ENCODE results near the gene FOXN1. TPM values are rescaled to one million over a fixed set of nuclear protein-coding genes. Genes with fewer than 3 reads are reported as not detected.

Gene FOXN1
- total and polyA plus RNA-seq, 2 of the 13 experiments (the other 11 are each of a cell fraction or from before 2014, with no cell fraction given), result 0.01 TPM; not detected in 1

DNA sequence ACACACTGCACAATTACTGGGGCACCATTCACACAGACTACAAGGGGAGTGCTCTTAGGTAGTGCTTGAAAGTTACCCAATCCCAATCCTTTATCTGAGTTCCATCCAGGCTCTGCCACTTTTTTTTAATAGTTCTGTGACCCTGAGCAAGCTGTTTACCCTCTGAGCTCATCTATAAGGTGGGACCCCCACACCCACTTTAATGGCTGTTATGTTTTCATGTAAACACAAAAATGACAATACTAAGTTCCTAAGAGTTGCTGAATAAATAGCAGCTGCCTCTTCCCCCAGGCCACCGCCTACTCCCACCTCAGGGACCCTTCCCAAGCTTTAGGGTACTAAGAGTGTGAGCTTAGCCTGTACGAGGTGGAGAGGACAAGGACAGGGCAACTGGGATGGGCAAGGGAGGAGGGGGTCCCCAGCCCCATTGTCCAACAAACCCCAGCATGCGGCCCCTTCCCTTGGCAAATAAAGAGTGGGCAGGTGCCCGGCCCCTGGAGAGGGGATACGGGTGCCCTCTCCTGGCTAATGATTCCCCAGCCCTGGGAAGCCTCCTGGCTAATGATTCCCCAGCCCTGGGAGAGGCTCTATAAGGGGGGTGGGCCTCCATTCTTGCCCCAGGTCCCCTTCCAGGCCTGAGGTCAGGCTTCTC lies 18.1 kb upstream of the FOXN1 start (continued):
- TF ChIP-seq, protein P1, sequence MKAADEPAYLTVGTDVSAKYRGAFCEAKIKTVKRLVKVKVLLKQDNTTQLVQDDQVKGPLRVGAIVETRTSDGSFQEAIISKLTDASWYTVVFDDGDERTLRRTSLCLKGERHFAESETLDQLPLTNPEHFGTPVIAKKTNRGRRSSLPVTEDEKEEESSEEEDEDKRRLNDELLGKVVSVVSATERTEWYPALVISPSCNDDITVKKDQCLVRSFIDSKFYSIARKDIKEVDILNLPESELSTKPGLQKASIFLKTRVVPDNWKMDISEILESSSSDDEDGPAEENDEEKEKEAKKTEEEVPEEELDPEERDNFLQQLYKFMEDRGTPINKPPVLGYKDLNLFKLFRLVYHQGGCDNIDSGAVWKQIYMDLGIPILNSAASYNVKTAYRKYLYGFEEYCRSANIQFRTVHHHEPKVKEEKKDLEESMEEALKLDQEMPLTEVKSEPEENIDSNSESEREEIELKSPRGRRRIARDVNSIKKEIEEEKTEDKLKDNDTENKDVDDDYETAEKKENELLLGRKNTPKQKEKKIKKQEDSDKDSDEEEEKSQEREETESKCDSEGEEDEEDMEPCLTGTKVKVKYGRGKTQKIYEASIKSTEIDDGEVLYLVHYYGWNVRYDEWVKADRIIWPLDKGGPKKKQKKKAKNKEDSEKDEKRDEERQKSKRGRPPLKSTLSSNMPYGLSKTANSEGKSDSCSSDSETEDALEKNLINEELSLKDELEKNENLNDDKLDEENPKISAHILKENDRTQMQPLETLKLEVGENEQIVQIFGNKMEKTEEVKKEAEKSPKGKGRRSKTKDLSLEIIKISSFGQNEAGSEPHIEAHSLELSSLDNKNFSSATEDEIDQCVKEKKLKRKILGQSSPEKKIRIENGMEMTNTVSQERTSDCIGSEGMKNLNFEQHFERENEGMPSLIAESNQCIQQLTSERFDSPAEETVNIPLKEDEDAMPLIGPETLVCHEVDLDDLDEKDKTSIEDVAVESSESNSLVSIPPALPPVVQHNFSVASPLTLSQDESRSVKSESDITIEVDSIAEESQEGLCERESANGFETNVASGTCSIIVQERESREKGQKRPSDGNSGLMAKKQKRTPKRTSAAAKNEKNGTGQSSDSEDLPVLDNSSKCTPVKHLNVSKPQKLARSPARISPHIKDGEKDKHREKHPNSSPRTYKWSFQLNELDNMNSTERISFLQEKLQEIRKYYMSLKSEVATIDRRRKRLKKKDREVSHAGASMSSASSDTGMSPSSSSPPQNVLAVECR (CRISPR knock-in tag; IDR thresholded peaks at IDR 0.05; ENCODE audit: borderline replicate concordance), result peak; percentile 27; the same call in 1 of the 2 replicates
- TF ChIP-seq, protein P2, sequence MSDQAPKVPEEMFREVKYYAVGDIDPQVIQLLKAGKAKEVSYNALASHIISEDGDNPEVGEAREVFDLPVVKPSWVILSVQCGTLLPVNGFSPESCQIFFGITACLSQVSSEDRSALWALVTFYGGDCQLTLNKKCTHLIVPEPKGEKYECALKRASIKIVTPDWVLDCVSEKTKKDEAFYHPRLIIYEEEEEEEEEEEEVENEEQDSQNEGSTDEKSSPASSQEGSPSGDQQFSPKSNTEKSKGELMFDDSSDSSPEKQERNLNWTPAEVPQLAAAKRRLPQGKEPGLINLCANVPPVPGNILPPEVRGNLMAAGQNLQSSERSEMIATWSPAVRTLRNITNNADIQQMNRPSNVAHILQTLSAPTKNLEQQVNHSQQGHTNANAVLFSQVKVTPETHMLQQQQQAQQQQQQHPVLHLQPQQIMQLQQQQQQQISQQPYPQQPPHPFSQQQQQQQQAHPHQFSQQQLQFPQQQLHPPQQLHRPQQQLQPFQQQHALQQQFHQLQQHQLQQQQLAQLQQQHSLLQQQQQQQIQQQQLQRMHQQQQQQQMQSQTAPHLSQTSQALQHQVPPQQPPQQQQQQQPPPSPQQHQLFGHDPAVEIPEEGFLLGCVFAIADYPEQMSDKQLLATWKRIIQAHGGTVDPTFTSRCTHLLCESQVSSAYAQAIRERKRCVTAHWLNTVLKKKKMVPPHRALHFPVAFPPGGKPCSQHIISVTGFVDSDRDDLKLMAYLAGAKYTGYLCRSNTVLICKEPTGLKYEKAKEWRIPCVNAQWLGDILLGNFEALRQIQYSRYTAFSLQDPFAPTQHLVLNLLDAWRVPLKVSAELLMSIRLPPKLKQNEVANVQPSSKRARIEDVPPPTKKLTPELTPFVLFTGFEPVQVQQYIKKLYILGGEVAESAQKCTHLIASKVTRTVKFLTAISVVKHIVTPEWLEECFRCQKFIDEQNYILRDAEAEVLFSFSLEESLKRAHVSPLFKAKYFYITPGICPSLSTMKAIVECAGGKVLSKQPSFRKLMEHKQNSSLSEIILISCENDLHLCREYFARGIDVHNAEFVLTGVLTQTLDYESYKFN (CRISPR knock-in tag; conservative IDR thresholded peaks at IDR 0.05), result peak; percentile 67
- TF ChIP-seq PAF1 (CRISPR knock-in tag; IDR thresholded peaks at IDR 0.05), result no peak
- TF ChIP-seq MED13 (CRISPR knock-in tag; IDR thresholded peaks at IDR 0.05), result no peak
- TF ChIP-seq ZNF816 (CRISPR knock-in tag; IDR thresholded peaks at IDR 0.05; ENCODE audit: borderline replicate concordance), result no peak
- TF ChIP-seq FOSL2 (CRISPR knock-in tag; IDR thresholded peaks at IDR 0.05), result no peak
- TF ChIP-seq ZNF552 (CRISPR knock-in tag; IDR thresholded peaks at IDR 0.05; ENCODE audit: borderline replicate concordance), result no peak
- peak; percentile 34 for TF ChIP-seq STAG1 (CRISPR knock-in tag; IDR thresholded peaks at IDR 0.05)
- TF ChIP-seq SALL1 (CRISPR knock-in tag; IDR thresholded peaks at IDR 0.05), result 0 out of 2 replicates have a peak, but pooled peaks have one; percentile 43
- TF ChIP-seq ZBTB1 (CRISPR knock-in tag; IDR thresholded peaks at IDR 0.05; ENCODE audit: borderline replicate concordance), result no peak
- TF ChIP-seq ZNF772 (CRISPR knock-in tag; IDR thresholded peaks at IDR 0.05), result peak; percentile 64; the same call in 1 of the 2 replicates
- TF ChIP-seq, protein P3, sequence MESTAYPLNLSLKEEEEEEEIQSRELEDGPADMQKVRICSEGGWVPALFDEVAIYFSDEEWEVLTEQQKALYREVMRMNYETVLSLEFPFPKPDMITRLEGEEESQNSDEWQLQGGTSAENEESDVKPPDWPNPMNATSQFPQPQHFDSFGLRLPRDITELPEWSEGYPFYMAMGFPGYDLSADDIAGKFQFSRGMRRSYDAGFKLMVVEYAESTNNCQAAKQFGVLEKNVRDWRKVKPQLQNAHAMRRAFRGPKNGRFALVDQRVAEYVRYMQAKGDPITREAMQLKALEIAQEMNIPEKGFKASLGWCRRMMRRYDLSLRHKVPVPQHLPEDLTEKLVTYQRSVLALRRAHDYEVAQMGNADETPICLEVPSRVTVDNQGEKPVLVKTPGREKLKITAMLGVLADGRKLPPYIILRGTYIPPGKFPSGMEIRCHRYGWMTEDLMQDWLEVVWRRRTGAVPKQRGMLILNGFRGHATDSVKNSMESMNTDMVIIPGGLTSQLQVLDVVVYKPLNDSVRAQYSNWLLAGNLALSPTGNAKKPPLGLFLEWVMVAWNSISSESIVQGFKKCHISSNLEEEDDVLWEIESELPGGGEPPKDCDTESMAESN (CRISPR knock-in tag; conservative IDR thresholded peaks at IDR 0.05), result no peak
- TF ChIP-seq ZNF788 (CRISPR knock-in tag; IDR thresholded peaks at IDR 0.05; ENCODE audit: borderline replicate concordance), result peak; percentile 42; the same call in 1 of the 2 replicates
- TF ChIP-seq, protein P4, sequence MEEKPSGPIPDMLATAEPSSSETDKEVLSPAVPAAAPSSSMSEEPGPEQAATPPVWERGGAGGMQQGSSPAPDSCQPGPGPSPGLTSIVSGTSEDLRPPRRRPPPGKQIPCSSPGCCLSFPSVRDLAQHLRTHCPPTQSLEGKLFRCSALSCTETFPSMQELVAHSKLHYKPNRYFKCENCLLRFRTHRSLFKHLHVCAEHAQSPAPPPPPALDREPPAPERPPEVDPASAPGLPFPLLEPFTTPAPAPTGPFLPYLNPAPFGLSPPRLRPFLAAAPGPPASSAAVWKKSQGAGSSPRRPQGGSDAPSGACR (CRISPR knock-in tag; IDR thresholded peaks at IDR 0.05), result 0 out of 2 replicates have a peak, but pooled peaks have one; percentile 19
- TF ChIP-seq, protein P5, sequence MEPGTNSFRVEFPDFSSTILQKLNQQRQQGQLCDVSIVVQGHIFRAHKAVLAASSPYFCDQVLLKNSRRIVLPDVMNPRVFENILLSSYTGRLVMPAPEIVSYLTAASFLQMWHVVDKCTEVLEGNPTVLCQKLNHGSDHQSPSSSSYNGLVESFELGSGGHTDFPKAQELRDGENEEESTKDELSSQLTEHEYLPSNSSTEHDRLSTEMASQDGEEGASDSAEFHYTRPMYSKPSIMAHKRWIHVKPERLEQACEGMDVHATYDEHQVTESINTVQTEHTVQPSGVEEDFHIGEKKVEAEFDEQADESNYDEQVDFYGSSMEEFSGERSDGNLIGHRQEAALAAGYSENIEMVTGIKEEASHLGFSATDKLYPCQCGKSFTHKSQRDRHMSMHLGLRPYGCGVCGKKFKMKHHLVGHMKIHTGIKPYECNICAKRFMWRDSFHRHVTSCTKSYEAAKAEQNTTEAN (CRISPR knock-in tag; conservative IDR thresholded peaks at IDR 0.05), result no peak
- TF ChIP-seq PHF21A (CRISPR knock-in tag; IDR thresholded peaks at IDR 0.05), result peak; percentile 44; the same call in 1 of the 2 replicates

All from HepG2 (cell line).